Lower leg skin (tissue), 3 donors: ENCODE measurements around the gene C19orf12.

ENCODE experiments used
- POLR2A ChIP-seq, 2 donors: fragments of 450-650 bp; IDR thresholded peaks; one replicate each; pipeline ENCODE4 v1.6.1; 2016 to 2017; ENCODE audit warnings: antibody characterized with exemption in 2 of 2, mild to moderate bottlenecking in 1 of 2, moderate library complexity in 1 of 2
- TF ChIP-seq, protein P1 (sequence below), 3 donors: fragments of 450-650 bp; IDR thresholded peaks; one replicate each; pipeline ENCODE4 v1.5.1; 2016; ENCODE audit warnings: antibody characterized with exemption in 3 of 3, mild to moderate bottlenecking in 3 of 3, moderate library complexity in 2 of 3

DNA sequence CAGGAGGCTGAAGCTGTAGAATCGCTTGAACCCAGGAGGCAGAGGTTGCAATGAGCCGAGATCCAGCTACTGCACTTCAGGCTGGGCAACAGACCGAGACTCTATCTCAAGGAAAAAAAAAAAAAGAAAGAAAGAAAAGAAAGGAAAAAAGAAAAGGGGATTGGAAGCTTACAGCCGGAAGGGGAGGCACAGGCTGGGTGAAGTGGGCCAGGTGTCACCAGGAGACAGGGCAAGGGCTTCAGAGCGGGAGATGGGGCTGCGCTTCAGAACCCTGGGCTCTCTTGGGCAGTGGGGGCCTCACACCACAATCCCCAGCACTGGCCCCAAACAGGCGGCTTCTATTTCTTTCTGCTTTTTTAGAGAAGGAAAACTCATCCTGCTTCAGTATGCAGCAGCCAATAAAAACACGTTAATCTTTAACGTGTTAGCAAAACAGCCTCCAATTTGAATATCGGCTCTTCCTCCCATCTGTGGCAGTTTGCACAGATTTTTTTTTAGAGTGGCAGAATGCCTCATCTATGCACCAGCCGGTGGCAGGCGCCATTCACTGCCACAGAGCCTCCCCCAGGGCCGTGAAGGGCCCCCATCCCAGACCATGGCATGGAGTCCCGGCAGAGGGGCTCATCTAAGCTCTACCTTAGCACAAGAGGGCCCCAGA, 46.6 kb upstream of the C19orf12 start:
- TF ChIP-seq, protein P1, sequence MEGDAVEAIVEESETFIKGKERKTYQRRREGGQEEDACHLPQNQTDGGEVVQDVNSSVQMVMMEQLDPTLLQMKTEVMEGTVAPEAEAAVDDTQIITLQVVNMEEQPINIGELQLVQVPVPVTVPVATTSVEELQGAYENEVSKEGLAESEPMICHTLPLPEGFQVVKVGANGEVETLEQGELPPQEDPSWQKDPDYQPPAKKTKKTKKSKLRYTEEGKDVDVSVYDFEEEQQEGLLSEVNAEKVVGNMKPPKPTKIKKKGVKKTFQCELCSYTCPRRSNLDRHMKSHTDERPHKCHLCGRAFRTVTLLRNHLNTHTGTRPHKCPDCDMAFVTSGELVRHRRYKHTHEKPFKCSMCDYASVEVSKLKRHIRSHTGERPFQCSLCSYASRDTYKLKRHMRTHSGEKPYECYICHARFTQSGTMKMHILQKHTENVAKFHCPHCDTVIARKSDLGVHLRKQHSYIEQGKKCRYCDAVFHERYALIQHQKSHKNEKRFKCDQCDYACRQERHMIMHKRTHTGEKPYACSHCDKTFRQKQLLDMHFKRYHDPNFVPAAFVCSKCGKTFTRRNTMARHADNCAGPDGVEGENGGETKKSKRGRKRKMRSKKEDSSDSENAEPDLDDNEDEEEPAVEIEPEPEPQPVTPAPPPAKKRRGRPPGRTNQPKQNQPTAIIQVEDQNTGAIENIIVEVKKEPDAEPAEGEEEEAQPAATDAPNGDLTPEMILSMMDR (IDR thresholded peaks at IDR 0.05): no peak
- TF ChIP-seq POLR2A (IDR thresholded peaks at IDR 0.05): no peak
